Hindlimb muscle (tissue), 1 donor: Measurements from ENCODE around the gene ADAR. TPM values are rescaled to one million over a fixed set of nuclear protein-coding genes. Genes with fewer than 3 reads are reported as not detected.

ENCODE experiments used
- DNase-seq: peaks from one replicate; pipeline ENCODE4 v3.0.0-alpha.2; 2013
- polyA plus RNA-seq: library from polyadenylated mRNA; unstranded; fragments of 120-200 nt; gene quantifications from one replicate; pipeline ENCODE4 v1.2.1, GENCODE V29; 2013; ENCODE audit not compliant: insufficient read length

Gene ADAR
- polyA plus RNA-seq, 1 donor, result 52.4 TPM

DNA sequence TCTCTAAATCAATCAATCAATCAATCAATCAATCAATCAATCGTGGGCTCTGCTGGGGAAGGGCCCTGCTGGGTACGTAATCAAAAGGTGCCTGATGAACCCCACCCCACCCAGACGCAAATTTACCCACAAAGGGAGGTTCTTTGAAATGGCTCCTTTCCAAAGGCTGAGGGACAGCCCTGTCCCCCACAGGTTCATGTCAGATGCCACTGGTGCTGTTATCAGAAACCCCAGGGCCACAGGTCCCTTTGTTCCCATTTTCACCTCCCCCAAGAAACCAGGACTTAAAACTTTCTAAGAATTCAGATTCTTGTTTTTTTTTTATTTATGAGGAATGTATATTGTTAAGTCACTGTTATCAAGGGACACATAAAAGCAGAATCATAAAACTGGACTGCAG lies 26.2 kb downstream of the ADAR start:
- no peak for DNase-seq

GRCh38 chr1:154579374-154579773 lies 28.6 kb downstream of the ADAR start:
- DNase-seq, result no peak

DNA sequence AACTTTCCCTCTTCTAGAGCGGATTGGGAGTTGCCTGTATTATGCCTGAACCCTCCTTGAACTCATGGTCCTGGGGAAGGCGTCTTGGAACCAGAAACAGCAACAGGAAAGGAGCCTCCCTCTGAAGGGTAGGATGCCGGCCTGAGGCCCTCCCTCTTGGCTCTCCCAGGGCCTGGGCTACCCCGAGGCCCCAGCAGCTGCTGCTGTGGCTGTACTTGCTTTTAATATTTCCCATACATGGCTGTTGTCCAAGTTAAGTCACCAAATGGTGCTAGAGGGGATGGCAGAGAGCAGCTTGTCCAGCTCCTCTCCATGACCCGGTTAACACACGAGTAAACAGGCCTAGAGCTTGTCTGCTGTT lies 29.9 kb downstream of the ADAR start:
- no peak for DNase-seq

- DNase-seq, result no peak
Measured at GRCh38 chr1:154577346-154578057, 30.5 kb downstream of the ADAR start.

DNA sequence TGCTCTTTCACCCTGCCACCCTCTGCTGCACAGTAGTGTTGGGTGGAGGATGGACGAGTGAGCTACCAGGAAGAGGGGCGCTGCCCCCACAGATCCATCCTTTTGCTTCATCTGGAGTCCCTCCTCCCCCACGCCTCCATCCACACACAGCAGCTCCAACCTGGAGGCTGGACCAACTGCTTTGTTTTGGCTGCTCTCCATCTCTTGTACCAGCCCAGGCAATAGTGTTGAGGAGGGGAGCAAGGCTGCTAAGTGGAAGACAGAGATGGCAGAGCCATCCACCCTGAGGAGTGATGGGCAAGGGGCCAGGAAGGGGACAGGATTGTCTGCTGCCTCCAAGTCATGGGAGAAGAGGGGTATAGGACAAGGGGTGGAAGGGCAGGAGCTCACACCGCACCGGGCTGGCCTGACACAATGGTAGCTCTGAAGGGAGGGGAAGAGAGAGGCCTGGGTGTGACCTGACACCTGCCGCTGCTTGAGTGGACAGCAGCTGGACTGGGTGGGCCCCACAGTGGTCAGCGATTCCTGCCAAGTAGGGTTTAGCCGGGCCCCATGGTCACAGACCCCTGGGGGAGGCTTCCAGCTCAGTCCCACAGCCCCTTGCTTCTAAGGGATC lies 31.9 kb downstream of the ADAR start:
- no peak for DNase-seq

DNA sequence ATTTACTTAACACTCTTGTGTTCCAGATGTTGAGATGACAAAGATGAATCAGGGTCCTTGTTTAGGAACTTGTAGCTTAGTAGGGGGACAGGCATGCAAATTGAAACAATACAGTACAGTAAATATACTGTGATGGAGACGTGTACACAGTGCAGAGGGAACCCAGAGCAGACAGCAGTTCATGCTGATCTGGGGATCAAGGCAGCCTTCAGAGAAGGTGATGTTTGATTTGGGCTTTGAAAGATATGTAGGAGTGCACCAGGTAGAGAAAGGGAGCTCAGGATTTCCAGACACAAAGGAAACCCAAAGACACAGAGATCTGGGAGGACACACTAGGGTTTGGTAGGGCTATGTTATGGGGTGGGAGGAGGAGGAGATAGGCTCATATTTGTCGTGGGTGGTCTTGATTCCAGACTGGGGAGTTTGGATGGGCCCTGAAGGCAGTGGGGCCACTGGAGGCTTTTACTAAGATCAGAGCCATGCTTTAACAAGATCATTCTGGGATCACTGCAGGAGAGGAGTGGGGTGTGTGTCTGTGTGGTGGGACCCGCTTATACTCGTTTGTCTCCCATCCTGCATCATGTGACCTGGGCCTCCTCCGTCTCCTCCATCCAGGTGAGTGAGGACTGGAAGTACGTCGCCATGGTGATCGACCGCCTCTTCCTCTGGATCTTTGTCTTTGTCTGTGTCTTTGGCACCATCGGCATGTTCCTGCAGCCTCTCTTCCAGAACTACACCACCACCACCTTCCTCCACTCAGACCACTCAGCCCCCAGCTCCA lies 32.6 kb downstream of the ADAR start:
- no peak for DNase-seq

GRCh38 chr1:154574716-154575115 lies 33.3 kb downstream of the ADAR start:
- no peak for DNase-seq

- no peak for DNase-seq
Measured at GRCh38 chr1:154573168-154573510, 34.8 kb downstream of the ADAR start.

DNA sequence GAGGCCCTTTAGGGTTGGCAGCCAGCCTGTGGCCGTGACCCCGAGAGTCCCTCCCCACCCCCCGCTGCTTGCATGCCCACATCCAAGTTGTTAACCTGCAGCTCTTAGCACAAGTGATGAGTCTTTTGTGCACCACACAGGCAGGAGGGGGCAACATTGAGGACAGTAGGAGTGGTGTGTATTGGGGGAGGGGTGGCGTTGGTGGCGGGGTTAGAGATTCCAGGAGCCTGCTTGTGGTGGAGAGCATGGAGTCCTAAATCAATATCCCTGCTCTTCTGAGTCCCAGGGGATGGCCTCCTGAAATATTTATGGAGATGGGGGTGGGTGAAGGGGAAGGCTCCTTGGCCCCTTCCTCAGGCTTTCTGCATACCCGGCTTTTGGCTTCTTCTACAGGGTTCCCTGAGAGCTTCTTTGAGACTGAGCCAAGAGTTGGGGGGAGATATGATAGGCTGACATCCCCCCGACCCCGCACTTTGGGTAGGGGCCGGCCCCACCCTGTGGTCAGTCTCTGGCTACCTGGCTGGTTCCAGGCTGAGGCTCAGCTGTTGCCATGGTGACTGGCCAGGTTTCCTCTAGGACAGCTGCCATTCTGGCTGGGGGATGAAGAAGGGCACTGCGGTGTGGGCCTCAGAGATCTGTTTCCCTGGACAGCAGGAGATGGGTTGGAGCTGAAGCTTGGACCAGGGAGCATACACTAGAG lies 35.4 kb downstream of the ADAR start:
- no peak for DNase-seq

DNA sequence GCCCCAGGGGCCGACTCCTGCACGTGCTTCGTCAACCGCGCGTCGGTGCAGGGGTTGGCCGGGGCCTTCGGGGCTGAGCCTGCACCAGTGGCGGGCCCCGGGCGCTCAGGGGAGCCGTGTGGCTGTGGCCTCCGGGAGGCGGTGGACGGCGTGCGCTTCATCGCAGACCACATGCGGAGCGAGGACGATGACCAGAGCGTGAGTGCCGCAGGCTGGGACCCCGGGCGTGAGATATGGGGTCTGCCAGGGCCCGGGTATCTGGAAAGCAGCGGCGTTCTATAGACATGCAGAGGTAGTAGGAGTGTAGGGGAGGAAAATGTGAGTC lies 36.1 kb downstream of the ADAR start:
- no peak for DNase-seq

DNA sequence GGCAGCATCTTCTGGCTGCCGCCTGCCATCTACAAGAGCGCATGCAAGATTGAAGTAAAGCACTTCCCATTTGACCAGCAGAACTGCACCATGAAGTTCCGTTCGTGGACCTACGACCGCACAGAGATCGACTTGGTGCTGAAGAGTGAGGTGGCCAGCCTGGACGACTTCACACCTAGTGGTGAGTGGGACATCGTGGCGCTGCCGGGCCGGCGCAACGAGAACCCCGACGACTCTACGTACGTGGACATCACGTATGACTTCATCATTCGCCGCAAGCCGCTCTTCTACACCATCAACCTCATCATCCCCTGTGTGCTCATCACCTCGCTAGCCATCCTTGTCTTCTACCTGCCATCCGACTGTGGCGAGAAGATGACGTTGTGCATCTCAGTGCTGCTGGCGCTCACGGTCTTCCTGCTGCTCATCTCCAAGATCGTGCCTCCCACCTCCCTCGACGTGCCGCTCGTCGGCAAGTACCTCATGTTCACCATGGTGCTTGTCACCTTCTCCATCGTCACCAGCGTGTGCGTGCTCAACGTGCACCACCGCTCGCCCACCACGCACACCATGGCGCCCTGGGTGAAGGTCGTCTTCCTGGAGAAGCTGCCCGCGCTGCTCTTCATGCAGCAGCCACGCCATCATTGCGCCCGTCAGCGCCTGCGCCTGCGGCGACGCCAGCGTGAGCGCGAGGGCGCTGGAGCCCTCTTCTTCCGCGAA lies 36.6 kb downstream of the ADAR start:
- no peak for DNase-seq

DNA sequence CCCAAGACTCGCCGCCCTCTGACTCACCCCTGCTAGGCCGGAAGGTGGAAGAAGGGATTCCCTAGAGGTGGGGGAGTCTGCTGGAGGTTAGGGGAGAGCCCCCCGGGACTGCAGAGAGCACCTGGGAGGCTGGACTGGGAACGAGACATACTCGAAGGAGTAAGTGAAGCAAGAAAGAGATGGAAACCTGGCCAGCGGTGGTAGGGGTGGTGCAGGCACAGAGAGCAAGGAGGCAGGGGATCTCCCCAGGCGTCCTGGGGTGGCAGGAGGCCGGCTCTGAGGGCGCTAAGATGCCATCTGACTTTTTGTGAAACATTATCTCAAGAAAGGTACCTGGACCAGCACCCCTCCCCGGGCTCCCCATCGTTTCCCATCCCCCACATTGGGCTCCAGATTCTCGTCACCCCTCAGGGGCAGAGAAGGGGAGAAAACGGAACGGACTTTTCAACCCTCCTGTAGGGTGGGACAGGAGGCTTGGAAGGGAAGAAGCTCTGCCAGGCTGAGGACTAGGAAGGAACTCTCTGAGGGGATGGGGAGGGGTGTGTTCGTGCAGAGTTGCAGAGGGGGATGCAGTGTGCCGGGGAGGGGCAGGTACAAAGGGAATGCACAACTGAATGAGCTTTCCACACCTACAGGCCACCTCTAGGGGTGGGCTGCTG lies 39.7 kb downstream of the ADAR start:
- no peak for DNase-seq

GRCh38 chr1:154567386-154568156 lies 40.4 kb downstream of the ADAR start, which contains the start of gene CHRNB2:
Gene CHRNB2 (plus strand): TSS chr1:154567778. CDS start chr1:154568045, 267 bp downstream.
- peak; percentile 52 for DNase-seq

GRCh38 chr1:154565876-154566275 lies 42.1 kb downstream of the ADAR start:
- DNase-seq, result no peak

DNA sequence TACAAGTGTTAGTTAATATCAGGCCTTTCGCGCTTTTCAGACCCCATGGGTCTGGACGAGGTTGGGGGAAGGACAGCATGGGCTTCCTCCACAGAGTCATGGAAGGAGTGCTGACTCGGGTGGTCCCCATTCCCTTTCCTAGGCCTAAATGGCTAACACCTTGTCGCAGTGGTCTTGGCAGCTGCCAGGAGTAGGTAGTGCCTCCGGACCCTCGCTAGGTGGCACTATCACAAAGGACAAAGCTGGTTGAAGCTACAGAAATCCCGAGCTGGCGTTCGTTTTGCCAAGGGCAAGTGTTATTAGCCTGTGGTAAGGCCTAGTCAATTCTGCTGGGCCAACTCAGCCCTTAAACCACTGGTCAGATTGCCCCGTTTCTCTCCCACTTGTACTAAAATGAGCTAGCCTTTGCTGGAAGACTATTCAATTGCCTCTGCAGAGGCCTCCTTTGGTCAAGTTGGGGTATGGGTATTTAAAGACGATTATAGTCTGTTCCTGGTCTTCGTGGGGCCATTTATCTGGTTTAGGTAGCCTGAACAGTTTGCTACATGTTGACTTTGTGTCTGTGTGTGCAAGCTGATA lies 48.4 kb downstream of the ADAR start:
- DNase-seq, result peak; percentile 89

DNA sequence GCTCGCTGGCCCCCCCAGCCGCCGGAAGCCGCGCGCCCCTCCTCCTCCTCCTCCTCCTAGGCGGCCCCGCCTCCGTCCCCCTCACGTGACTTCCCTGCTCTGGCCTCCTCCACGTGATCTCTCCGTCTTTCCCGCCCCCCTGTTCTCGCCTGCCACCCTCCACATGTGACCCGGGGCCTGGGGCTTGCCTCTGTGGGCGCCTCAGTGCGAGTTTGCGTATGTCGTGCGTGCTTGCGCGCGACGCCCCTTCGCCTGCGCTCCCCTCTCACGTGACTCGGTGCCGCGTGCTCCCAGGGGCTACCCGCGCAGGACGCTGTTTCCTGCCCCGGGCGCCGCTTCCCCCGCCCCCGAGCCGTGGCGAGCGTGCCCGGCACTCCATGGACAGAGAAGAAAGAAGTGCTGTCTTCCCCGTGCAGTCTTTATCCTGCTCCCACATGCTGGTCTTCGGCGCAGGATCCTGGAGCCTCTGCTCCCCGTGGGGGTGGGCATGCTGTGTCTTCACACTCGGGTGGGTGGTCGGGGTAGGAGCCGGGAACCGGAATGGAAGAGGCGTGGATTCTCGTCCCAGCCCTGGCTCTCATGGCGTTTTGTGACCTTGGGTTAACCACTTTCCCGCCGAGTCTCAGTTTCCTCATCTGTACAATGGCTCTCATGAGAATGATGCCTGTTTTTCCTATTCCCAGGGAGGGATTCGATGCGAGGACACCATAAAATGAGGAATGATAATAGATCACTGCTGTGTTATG lies 49.1 kb downstream of the ADAR start:
- DNase-seq, result peak; percentile 99

DNA sequence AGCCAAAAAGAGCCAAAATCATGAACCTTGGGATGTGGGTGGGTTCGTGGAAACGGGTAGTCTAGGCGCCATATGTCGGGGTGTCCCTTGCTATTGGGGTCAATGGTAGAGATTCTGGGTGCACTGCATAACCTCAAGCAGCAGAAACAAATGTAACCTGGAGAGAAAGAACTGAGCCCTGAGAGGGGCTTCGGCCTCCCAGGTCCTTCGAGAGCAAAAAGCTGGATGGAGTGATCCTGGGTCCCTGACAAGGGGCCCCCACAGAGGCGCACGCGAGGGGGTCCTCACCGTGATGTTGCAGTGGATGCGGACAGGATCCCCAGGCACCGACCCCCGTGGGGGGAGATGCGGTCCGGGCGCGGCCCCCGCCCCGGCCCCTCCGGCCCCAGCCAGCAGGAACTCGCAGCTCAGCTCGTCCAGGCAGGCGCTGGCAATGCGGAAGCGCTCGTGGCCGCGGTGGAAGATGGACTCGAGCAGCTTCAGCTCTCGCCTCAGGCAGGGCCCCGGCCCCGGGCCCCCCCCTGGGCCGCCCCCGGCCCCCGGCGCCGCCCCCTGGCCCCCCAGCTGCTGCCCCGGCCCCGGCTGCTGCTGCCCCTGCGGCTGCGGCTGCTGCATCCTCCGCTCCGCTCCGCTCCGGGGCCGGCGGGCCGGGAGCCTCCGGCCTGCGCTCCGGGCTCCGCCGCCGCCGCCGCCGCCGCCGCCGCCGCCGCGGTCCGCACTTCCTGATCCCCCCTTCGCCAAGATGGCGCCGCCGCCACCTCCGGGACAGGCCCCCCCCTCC lies 49.9 kb downstream of the ADAR start, which contains the start of gene UBE2Q1:
Gene UBE2Q1 (minus strand): TSS at position 724 of the 781 bp plus-strand sequence. CDS start 109 bp downstream, at position 615.
- peak; percentile 41 for DNase-seq

DNA sequence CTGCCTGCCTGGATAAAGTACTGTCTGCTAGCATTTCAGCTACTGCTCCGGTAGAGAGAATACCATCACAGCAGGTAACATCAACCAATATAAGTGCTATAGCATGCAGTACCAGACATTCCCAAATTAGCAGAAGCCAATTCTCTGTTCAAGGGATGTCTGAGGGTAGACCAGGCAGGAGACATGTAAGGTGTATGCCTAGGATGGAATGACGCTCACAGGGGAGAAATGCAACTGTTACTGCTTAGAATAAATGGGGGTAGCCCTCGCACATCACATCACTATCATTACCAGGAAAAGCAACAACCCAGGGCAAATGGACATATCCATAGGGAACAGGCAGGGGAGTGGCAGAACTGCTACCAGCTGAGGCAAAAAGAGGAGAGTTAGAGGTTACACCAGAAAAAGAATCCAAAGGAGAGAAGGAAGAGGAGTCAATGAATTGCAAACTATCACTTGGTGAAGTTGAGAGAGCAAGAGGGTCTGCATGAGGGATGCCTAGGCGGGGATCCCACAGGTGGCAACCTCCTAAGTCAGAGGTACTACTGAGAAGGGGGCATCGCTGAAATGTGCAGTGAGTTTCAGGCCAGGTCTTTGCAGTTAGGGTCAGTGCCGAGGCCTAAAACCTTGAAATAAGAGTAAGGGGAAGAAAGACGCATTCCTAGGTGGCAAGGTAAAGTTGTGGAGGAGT lies 50.6 kb downstream of the ADAR start:
- DNase-seq, result no peak

- DNase-seq, result no peak
Measured at GRCh38 chr1:154556422-154556821, 51.6 kb downstream of the ADAR start.
